OCI-LY3 (cell line): ENCODE results near the gene ELF5.

Source experiments
- H2AFZ ChIP-seq: fragments of 200-600, 300-600 bp; shearing (Covaris generic); 2 replicates; pipeline ENCODE4 v1.6.0; 2014; ENCODE audit warnings: antibody characterized with exemption, low read depth, low read length
- H3K27ac ChIP-seq: fragments of 200-600, 300-600 bp; sonication (generic); 2 replicates; pipeline ENCODE4 v1.5.1; 2014; ENCODE audit warnings: mild to moderate bottlenecking, low read length, moderate library complexity, mixed read lengths
- H3K27me3 ChIP-seq: fragments of 200-600, 300-600 bp; sonication (generic); 2 replicates; pipeline ENCODE4 v1.6.1; 2014; ENCODE audit warnings: low read depth, low read length, mixed read lengths
- H3K36me3 ChIP-seq: fragments of 200-600, 300-600 bp; sonication (generic); replicated peaks from 2 replicates; pipeline ENCODE3; 2014; ENCODE audit warnings: low read depth, low read length, mixed read lengths
- H3K4me1 ChIP-seq: fragments of 300-600, 200-600 bp; sonication (generic); 2 replicates; pipeline ENCODE4 v1.6.1; 2014; ENCODE audit warnings: low read length, mixed read lengths
- H3K4me2 ChIP-seq: fragments of 200-600, 300-600 bp; sonication (generic); 2 replicates; pipeline ENCODE4 v1.6.1; 2014; ENCODE audit warnings: low read length, mixed read lengths
- H3K4me3 ChIP-seq: fragments of 300-600, 200-600 bp; sonication (generic); 2 replicates; pipeline ENCODE4 v1.5.1; 2014; ENCODE audit warnings: antibody characterized with exemption, mild to moderate bottlenecking, low read length, moderate library complexity
- H3K79me2 ChIP-seq: fragments of 300-600, 200-600 bp; shearing (Covaris generic); 2 replicates; pipeline ENCODE4 v1.6.1; 2014; ENCODE audit warnings: mild to moderate bottlenecking, low read length, mixed read lengths
- H3K9ac ChIP-seq: fragments of 300-600, 200-600 bp; shearing (Covaris generic); 2 replicates; pipeline ENCODE4 v1.6.0; 2014; ENCODE audit warnings: mild to moderate bottlenecking, low read length, moderate library complexity
- H3K9me3 ChIP-seq: fragments of 200-600, 300-600 bp; shearing (Covaris generic); 2 replicates; pipeline ENCODE4 v1.6.1; 2014; ENCODE audit warnings: low read length, mixed read lengths; ENCODE audit not compliant: insufficient read depth
- H4K20me1 ChIP-seq: fragments of 200-600, 300-600 bp; sonication (generic); 2 replicates; pipeline ENCODE4 v1.6.1; 2016; ENCODE audit warnings: low read length, mixed read lengths; ENCODE audit not compliant: insufficient read depth
- CTCF ChIP-seq: fragments of 200-600, 300-600 bp; sonication (generic); IDR thresholded peaks from 2 replicates; pipeline ENCODE4 v1.5.1; 2014; ENCODE audit warnings: antibody characterized with exemption, low read length, low read depth
- EZH2phosphoT487 ChIP-seq: fragments of 200-600 bp; shearing (Covaris generic); IDR thresholded peaks from 2 replicates; pipeline ENCODE4 v1.6.1; 2018; ENCODE audit warnings: antibody characterized with exemption, mixed run types, low read depth

The ELF5 gene

GRCh38 chr11:34524696-34525095 lies 11.1 kb upstream of the ELF5 start:
- Histone ChIP-seq H3K79me2 (no peaks in the 10 kb centered on the region), H3K4me2 (no peak overlapping the region), H3K4me1 (peaks cover 3% of the 10 kb centered on the region; the same call in 1 of the 2 replicates), H3K4me3 (no peak overlapping the region), H3K36me3 (no peaks in the 10 kb centered on the region), H2AFZ (no peak overlapping the region), H3K27ac (no peak overlapping the region), H3K27me3 (0 out of 2 replicates have a peak, but pooled peaks cover 3% of the 10 kb centered on the region), H4K20me1 (no peaks in the 10 kb centered on the region), H3K9ac (no peak overlapping the region), H3K9me3 (no peaks in the 10 kb centered on the region)
- TF ChIP-seq EZH2phosphoT487 = no peak
- no peak for TF ChIP-seq CTCF

- no peak overlapping the region for H2AFZ ChIP-seq
- no peaks in the 10 kb centered on the region for H3K4me1 ChIP-seq
- no peak overlapping the region for H3K27ac ChIP-seq
- no peaks in the 10 kb centered on the region for H3K9me3 ChIP-seq
- H3K79me2 ChIP-seq = no peaks in the 10 kb centered on the region
- H3K9ac ChIP-seq = no peak overlapping the region
- TF ChIP-seq EZH2phosphoT487 = no peak
- TF ChIP-seq CTCF = no peak
- H3K4me3 ChIP-seq = no peak overlapping the region
- no peaks in the 10 kb centered on the region for H3K36me3 ChIP-seq
- H3K27me3 ChIP-seq = peaks cover 9% of the 10 kb centered on the region; the same call in 1 of the 2 replicates
- H4K20me1 ChIP-seq = no peaks in the 10 kb centered on the region
- no peak overlapping the region for H3K4me2 ChIP-seq
Observed at GRCh38 chr11:34523053-34523452, 9.5 kb upstream of the ELF5 start.

- Histone ChIP-seq H3K27ac (no peak overlapping the region), H3K9ac (no peak overlapping the region), H3K9me3 (no peaks in the 10 kb centered on the region), H2AFZ (no peak overlapping the region), H3K79me2 (no peaks in the 10 kb centered on the region), H3K4me1 (no peaks in the 10 kb centered on the region), H3K4me3 (no peak overlapping the region), H3K4me2 (no peak overlapping the region), H3K36me3 (no peaks in the 10 kb centered on the region), H4K20me1 (no peaks in the 10 kb centered on the region), H3K27me3 (peaks cover 15% of the 10 kb centered on the region; the same call in 1 of the 2 replicates)
- TF ChIP-seq CTCF (no peak), EZH2phosphoT487 (no peak)
Observed at GRCh38 chr11:34522188-34522587, 8.6 kb upstream of the ELF5 start.

- Histone ChIP-seq H3K9ac (no peak overlapping the region), H4K20me1 (no peaks in the 10 kb centered on the region), H3K36me3 (no peaks in the 10 kb centered on the region), H3K9me3 (no peaks in the 10 kb centered on the region), H3K4me1 (no peaks in the 10 kb centered on the region), H3K4me3 (no peak overlapping the region), H3K79me2 (no peaks in the 10 kb centered on the region), H3K27me3 (peaks cover 15% of the 10 kb centered on the region; the same call in 1 of the 2 replicates), H2AFZ (no peak overlapping the region), H3K27ac (no peak overlapping the region), H3K4me2 (no peak overlapping the region)
- TF ChIP-seq CTCF = no peak
- TF ChIP-seq EZH2phosphoT487 = no peak
Observed at GRCh38 chr11:34521265-34521664, 7.7 kb upstream of the ELF5 start.
